BJ (cell line): ENCODE measurements around the gene ANAPC1. TPM values are rescaled to one million over a fixed set of nuclear protein-coding genes. Genes with fewer than 3 reads are reported as not detected.
A peak's percentile ranks its signal among the peaks of the same experiment; 100 is the strongest.

Experiments used
- CTCF ChIA-PET: fragments of 350-600 bp; formaldehyde crosslinking; extraction: SDS; loops from one replicate; lab custom pipeline; 2021; ENCODE audit warnings: antibody characterized with exemption, inconsistent platforms; lab: Yijun Ruan, JAX
- POLR2A ChIA-PET: fragments of 300-600 bp; sonication (Branson Sonifier 250); formaldehyde crosslinking; extraction: SDS; loops from one replicate; lab custom pipeline; 2021; ENCODE audit warnings: antibody characterized with exemption; lab: Charles Lee
- DNase-seq: peaks from one replicate; pipeline ENCODE4 v3.0.0-alpha.2; 2011; ENCODE audit warnings: low read depth
- H3K27me3 ChIP-seq: 2 replicates; pipeline ENCODE4 v1.6.0; 2011; ENCODE audit warnings: low read length; ENCODE audit not compliant: control insufficient read depth, insufficient read depth
- H3K36me3 ChIP-seq: 2 replicates; pipeline ENCODE4 v1.5.1; 2011; ENCODE audit warnings: low read length; ENCODE audit not compliant: control insufficient read depth, insufficient read depth
- H3K4me3 ChIP-seq: 2 replicates; pipeline ENCODE4 v1.5.1; 2011; ENCODE audit warnings: low read depth, mild to moderate bottlenecking, control low read depth, low read length
- polyA minus RNA-seq: library from RNA; depleted of rRNA, polyadenylated mRNA; stranded (reverse); fragments of >200 nt; gene quantifications from 2 replicates; pipeline ENCODE4 v1.2.3, GENCODE V29; 2011; rRNA and poly(A)+ RNA removed
- polyA plus RNA-seq: library from polyadenylated mRNA; depleted of rRNA; stranded (reverse); fragments of >200 nt; gene quantifications from 2 replicates; pipeline ENCODE4 v1.2.3, GENCODE V29; 2011; rRNA removed
- TF ChIP-seq, protein P1 (sequence below): IDR thresholded peaks from 2 replicates; pipeline ENCODE4 v1.5.1; 2011; ENCODE audit warnings: low read depth, mild to moderate bottlenecking, control low read depth, inconsistent platforms, low read length, moderate library complexity; ENCODE audit not compliant: insufficient read depth

Gene ANAPC1, protein sequence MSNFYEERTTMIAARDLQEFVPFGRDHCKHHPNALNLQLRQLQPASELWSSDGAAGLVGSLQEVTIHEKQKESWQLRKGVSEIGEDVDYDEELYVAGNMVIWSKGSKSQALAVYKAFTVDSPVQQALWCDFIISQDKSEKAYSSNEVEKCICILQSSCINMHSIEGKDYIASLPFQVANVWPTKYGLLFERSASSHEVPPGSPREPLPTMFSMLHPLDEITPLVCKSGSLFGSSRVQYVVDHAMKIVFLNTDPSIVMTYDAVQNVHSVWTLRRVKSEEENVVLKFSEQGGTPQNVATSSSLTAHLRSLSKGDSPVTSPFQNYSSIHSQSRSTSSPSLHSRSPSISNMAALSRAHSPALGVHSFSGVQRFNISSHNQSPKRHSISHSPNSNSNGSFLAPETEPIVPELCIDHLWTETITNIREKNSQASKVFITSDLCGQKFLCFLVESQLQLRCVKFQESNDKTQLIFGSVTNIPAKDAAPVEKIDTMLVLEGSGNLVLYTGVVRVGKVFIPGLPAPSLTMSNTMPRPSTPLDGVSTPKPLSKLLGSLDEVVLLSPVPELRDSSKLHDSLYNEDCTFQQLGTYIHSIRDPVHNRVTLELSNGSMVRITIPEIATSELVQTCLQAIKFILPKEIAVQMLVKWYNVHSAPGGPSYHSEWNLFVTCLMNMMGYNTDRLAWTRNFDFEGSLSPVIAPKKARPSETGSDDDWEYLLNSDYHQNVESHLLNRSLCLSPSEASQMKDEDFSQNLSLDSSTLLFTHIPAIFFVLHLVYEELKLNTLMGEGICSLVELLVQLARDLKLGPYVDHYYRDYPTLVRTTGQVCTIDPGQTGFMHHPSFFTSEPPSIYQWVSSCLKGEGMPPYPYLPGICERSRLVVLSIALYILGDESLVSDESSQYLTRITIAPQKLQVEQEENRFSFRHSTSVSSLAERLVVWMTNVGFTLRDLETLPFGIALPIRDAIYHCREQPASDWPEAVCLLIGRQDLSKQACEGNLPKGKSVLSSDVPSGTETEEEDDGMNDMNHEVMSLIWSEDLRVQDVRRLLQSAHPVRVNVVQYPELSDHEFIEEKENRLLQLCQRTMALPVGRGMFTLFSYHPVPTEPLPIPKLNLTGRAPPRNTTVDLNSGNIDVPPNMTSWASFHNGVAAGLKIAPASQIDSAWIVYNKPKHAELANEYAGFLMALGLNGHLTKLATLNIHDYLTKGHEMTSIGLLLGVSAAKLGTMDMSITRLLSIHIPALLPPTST (N-terminal part only)
- polyA plus RNA-seq (20.3 and 28.2 TPM in 2 replicates), polyA minus RNA-seq (32.8 and 44.6 TPM in 2 replicates)

DNA sequence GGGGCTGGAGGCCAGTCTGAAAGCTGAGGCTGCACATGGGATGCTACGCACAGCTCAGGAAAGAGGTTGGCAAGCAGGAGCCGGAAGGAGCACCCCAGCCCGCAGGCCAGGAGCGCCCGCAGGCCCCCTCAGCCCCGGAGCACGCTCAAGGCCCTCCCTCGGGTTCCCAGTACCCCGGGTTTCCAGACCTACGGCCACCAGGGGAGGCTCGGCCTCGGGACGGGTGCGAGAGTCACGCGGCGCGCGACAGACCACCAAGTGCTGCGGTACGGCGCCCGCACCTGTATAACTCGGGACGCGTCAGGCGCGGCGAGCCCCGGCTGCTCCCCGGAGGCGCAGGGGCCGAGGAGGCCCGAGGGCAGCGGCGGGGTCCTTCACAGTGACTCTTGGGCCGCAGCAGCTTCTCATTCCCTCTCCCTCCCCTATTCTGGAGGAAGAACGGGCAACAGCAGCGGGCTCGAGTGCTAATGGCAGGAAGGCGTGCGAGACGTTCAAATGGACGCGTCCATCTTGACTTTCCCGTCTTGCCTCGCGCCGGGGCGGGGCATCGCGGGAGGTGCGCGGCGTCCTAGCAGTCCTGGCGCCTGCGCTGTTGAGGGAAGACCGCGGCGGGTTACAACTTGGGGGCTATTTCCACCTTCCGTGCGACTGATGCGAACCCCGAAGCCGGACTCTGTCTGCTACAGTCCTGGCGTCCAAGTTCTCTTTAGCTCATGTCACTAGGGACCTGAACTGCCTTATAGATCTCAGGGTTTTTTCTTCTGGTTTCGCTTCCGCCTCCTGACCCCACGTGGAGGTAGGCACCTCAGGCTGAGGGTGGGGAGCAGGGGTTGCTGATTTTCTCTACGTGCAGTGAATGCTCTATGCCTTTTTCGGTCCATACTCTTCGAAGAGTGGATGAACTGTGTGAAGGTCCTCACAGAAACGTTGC, at the start of gene ANAPC1:
Gene ANAPC1, minus strand, starts transcription at position 533 of the 931 bp plus-strand sequence. CDS start 3,368 bp downstream, outside the sequence.
- Histone ChIP-seq H3K4me3 (peak within 1 kb of the TSS; percentile 90), H3K27me3 (no peaks in the 10 kb centered on the region), H3K36me3 (no peaks in the 10 kb centered on the region)
- ChIA-PET POLR2A (no interaction called here), CTCF (interaction anchor here (0.6 to 2.3 kb wide), 3 partner anchors 15 to 167 kb away, joined by 3 to 7 read pairs (median 3); partner anchors contain the start of gene MERTK)
- DNase-seq = peak; percentile 17
- TF ChIP-seq, protein P1, sequence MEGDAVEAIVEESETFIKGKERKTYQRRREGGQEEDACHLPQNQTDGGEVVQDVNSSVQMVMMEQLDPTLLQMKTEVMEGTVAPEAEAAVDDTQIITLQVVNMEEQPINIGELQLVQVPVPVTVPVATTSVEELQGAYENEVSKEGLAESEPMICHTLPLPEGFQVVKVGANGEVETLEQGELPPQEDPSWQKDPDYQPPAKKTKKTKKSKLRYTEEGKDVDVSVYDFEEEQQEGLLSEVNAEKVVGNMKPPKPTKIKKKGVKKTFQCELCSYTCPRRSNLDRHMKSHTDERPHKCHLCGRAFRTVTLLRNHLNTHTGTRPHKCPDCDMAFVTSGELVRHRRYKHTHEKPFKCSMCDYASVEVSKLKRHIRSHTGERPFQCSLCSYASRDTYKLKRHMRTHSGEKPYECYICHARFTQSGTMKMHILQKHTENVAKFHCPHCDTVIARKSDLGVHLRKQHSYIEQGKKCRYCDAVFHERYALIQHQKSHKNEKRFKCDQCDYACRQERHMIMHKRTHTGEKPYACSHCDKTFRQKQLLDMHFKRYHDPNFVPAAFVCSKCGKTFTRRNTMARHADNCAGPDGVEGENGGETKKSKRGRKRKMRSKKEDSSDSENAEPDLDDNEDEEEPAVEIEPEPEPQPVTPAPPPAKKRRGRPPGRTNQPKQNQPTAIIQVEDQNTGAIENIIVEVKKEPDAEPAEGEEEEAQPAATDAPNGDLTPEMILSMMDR = no peak

DNA sequence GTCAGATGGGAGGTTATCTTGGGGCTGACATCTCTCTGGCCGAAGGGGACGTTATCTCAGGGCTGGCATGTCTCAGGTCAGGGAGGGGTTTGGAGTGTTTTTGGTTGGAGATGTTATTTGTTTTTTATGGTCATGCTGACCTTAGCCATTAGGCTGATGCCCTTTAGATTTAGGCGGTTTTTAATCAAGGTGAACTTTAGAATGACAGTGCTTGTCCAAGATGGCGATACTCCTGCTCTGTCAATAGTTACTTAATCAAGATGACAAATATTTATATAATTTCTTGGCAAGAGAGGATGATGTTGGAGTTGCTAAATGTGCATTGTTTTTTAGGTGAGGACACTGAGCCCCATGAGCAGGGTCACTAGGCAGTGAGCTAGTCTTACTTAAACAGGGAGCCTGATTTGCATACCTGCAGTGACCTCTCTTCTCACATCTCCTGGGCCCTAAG, 48.9 kb upstream of the ANAPC1 start:
- peaks cover 1% of the 10 kb centered on the region; the same call in 1 of the 2 replicates for H3K27me3 ChIP-seq
- H3K4me3 ChIP-seq = no peak overlapping the region
- TF ChIP-seq, protein P1 = no peak
- DNase-seq = no peak
- no peaks in the 10 kb centered on the region for H3K36me3 ChIP-seq
- CTCF ChIA-PET = no interaction called here
- POLR2A ChIA-PET = no interaction called here

DNA sequence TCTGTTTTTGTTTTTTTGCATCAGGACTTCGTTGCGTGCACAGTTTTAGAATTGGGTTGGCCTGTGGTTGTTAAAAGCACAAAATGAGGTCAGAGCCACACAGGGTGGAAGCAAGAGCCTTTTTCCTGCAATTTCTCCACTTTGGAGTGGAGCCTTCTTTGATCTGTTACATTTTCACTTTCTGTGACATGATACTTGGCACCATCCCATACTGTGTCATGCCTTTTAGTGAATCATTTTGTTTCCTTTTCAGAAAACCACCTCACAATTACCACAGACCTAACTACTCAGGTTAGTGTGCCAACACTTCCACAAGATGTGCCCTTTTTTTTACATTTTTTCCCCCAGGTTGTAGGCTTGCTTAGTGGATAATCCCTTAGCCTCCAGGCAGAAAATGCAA, 46.9 kb upstream of the ANAPC1 start:
- ChIA-PET CTCF (no interaction called here), POLR2A (no interaction called here)
- H3K36me3 ChIP-seq = no peaks in the 10 kb centered on the region
- DNase-seq = no peak
- no peak overlapping the region for H3K4me3 ChIP-seq
- peaks cover 9% of the 10 kb centered on the region for H3K27me3 ChIP-seq
- TF ChIP-seq, protein P1 = no peak

DNA sequence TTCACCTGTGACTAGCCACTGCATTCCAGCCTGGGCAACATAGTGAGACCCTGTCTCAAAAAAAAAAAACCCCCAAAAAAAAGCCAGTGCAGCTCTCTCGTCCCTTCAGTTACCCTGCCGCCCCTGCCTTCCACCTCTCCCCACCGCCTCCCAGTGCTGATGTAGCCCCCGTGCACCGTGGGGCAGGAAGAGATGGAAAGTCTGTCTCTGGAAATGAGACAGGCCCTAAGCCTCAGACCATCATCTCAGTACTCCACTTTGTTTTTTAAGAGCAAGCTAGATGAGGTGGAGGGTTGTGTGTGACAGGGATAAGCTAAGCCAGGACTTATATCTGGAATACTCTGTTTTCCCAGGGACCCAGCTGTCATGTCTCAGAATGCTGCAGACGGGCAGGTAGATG, 46.4 kb upstream of the ANAPC1 start:
- Histone ChIP-seq H3K4me3 (no peak overlapping the region), H3K36me3 (no peaks in the 10 kb centered on the region), H3K27me3 (peaks cover 9% of the 10 kb centered on the region)
- TF ChIP-seq, protein P1 = no peak
- ChIA-PET POLR2A (no interaction called here), CTCF (no interaction called here)
- no peak for DNase-seq
